GM12801 (cell line): ENCODE measurements around the gene TENT4A.

Source experiments
- CTCF ChIP-seq: IDR thresholded peaks from one replicate; pipeline ENCODE4 v1.5.1; 2011; ENCODE audit warnings: control low read depth; ENCODE audit not compliant: insufficient read length; ENCODE audit errors: extremely low read depth

TENT4A gene

GRCh38 chr5:6786786-6787495, 73.7 kb downstream of the TENT4A start:
- no peak for TF ChIP-seq CTCF

DNA sequence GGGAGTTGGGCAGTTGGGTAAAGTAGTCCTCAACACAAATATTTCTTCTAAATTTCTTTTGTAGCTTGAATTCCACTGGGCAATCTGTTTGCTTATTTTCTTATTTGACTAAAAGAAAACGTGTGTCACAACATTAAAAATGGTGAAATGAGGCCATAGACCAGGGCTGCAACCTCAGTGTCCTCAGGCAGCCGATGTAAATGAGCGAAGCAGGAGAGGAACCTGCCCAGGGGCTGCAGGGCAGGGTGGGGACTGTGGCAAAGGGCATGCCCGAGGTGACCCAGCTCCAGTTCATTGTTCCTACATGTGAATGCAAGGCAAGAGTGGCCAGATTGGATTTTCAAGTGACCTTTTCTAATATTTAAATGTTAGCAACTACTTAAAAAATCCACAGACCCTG, 74.7 kb downstream of the TENT4A start:
- TF ChIP-seq CTCF = no peak

DNA sequence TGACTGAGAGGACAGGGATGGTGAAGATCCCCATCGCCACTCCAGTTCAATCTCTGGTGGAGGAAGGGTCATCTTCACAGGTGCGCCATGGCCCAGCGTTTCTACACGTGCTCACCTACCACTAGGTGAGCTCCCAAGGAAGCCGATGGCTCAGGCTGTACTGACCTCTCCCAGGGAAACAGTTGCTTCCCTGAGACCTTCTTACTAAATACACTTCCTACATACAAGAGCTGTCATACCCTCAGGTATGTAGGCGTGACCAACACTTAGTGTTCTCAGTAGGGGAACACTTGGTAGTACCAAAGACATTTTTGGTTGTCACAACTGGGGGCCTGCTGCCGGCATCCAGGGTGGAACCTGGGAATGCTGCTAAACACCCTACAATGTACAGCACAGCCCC, 75.2 kb downstream of the TENT4A start:
- TF ChIP-seq CTCF = no peak

DNA sequence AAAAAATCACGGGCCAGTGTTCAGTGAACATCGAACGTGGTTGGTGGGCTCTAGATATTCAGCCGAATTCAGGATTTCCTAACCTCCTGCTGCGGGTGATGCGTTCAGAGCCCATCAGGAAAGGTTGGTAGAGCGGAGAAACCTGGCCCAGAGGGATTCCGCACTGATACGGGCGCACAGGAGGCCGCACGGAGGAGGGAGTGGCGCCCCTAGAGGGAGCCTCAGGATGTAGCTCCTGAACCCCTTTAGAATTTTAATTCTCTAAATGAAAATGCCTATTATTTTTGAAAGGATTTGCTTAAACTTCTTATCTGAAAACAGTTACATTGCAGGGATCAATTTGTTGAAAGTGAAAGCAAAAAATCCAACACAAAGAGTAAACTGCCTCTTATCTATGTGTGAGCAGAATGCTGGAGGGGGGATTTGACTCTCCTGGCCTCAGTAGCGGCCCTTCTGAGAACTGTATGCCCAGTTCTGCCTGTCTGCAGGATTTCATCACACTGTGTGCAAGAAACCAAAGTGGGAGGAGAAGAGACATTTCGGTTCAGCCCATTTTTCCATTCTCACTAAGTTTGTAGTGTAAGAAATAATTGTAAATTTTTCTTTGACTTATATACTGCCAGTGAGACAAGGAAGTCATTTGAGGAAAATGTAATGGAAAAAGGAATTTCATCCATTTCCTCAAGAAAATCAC, 75.9 kb downstream of the TENT4A start:
- no peak for TF ChIP-seq CTCF

- no peak for TF ChIP-seq CTCF
Observed at GRCh38 chr5:6790346-6790865, 77.2 kb downstream of the TENT4A start.

DNA sequence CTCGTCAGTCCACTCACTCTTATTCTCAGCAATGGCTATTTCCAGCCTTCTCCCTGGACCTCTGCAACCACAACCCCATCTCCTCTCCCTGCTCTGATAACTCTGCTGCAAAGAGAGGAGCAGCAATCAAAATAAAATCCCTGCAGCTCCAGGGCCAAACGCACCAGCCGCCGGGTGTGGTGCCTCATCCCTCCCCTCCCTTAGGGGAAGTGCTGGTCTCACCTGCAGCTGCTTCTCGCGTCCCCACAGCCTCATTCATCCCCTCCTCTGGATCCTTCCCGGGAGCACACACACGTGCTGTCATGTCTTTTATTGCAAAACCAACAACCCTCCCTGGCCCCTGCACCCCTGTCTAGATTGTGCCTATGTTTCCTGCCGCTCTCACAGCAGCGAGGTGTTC, 77.8 kb downstream of the TENT4A start:
- no peak for TF ChIP-seq CTCF

- TF ChIP-seq CTCF = no peak
Observed at GRCh38 chr5:6792376-6792775, 79.1 kb downstream of the TENT4A start.
